Ovary (tissue), 9 donors: ENCODE data around the gene MYL4. TPM values are rescaled to one million over a fixed set of nuclear protein-coding genes. Genes with fewer than 3 reads are reported as not detected.
"Not testable (repeated sequence)": the region's sequence is repeated elsewhere in the genome, so short reads cannot be mapped to it uniquely, and the experiment has no call there.

Experiments
- DNase-seq, 5 donors: peaks; one replicate each; pipeline ENCODE4 v3.0.0-alpha.2; 2019 to 2020
- H3K27ac ChIP-seq, 2 donors: fragments of 200-600 bp; one replicate each; pipeline versions ENCODE4 v1.5.1 to v1.8.0; 2019 to 2022
- H3K27me3 ChIP-seq: fragments of 200-600 bp; one replicate; pipeline ENCODE4 v1.8.0; 2022
- H3K36me3 ChIP-seq: fragments of 200-600 bp; sonication (generic); one replicate; pipeline ENCODE4 v1.5.1; 2019
- H3K4me1 ChIP-seq: one replicate; pipeline ENCODE4 v1.8.1; 2013; ENCODE audit warnings: mild to moderate bottlenecking, moderate library complexity; ENCODE audit not compliant: insufficient read depth
- H3K4me3 ChIP-seq: fragments of 200-600 bp; sonication (generic); one replicate; pipeline ENCODE4 v1.5.1; 2017
- H3K9me3 ChIP-seq, 2 donors: fragments of 200-600 bp in 1 of 2; sonication (generic) in 1 of 2; one replicate each; pipeline versions ENCODE4 v1.5.1 to v1.8.1; 2013 to 2019; ENCODE audit warnings: mild to moderate bottlenecking in 1 of 2, moderate library complexity in 1 of 2
- CTCF ChIP-seq, 3 donors: fragments of 450-650 bp in 2 of 3; fragments of 200-600 bp in 1 of 3; IDR thresholded peaks; one replicate each; pipeline versions ENCODE4 v1.5.1 to v1.8.0; 2016 to 2022; ENCODE audit warnings: antibody characterized with exemption in 3 of 3, mild to moderate bottlenecking in 1 of 3
- EP300 ChIP-seq: sonication (generic); formaldehyde crosslinking; IDR thresholded peaks from one replicate; pipeline ENCODE4 v1.6.1; 2017; ENCODE audit warnings: antibody characterized with exemption
- POLR2A ChIP-seq: fragments of 450-650 bp; IDR thresholded peaks from one replicate; pipeline ENCODE4 v1.6.1; 2017; ENCODE audit warnings: antibody characterized with exemption, mild to moderate bottlenecking, moderate library complexity
- WGBS, 3 donors: extraction: QIAGEN DNeasy Blood & Tissue Kit in 1 of 3; methylation state at CpG; one replicate each; pipeline versions ENCODE4 v1.1.5 to v1.1.7; 2013 to 2017; 5-methylcytosine and 5-hydroxymethylcytosine counted together
- intact Hi-C, 4 donors: fragments of 100-400 bp; cut with DNase I; formaldehyde crosslinking; loops; one replicate each; pipeline versions ENCODE4 v1.11.0 to v1.15.1; 2022 to 2023
- polyA plus RNA-seq, 2 donors: library from polyadenylated mRNA; stranded (reverse); fragments of 200-250 nt in 1 of 2; fragments of 350-450 nt in 1 of 2; fragmentation: Illumina TruSeq in 1 of 2; extraction: RNeasy Lipid Tissue Mini Kit (QIAGEN cat#74804) in 1 of 2; gene quantifications; one replicate each; pipeline ENCODE4 v1.2.3, GENCODE V29; 2013 to 2014
- total RNA-seq, 7 donors: library from RNA; depleted of rRNA in 2 of 7; stranded (reverse); fragments of >200 nt in 2 of 7; fragmentation: NEBNext Ultra II Directional in 3 of 7; extraction: Animal tissue kit (Norgen Biotek cat#: 25700) in 3 of 7; gene quantifications; one replicate each; pipeline versions ENCODE4 v1.1.0 to v1.2.4, GENCODE V29; 2016 to 2023
- donor health status: DM: no; HTN: no; CAD: no; lungs with moderate emphysema.
- donor health status: DM: no; HTN: no; CAD: no.
- donor health status: Bipolar disorder and iron deficiency.
- donor health status: DM: yes; HTN: yes; CAD: no.
- donor health status: DM: no; HTN: no; CAD: no.
- donor health status: DM: yes; HTN: yes; CAD: no.

MYL4 gene
- total and polyA plus RNA-seq, 9 donors = 0.28 to 0.79 (median 0.37) TPM; not detected in 5

GRCh38 chr17:47262586-47262985, 53.4 kb downstream of the MYL4 start:
- Histone ChIP-seq H3K27me3 (no peaks in the 10 kb centered on the region), H3K36me3 (no peaks in the 10 kb centered on the region), H3K4me1 (peaks cover 1% of the 10 kb centered on the region), H3K9me3 (no peaks in the 10 kb centered on the region), H3K4me3 (no peak overlapping the region), H3K27ac (no peak overlapping the region)
- 86 to 92% (median 89%) methylated on average over 7 of the region's 7 CpGs for WGBS, 3 donors
- DNase-seq = no peak
- TF ChIP-seq EP300 = no peak
- TF ChIP-seq CTCF (IDR thresholded peaks at IDR 0.05) = no peak
- TF ChIP-seq POLR2A = no peak
- intact Hi-C loops = no loop called here

DNA sequence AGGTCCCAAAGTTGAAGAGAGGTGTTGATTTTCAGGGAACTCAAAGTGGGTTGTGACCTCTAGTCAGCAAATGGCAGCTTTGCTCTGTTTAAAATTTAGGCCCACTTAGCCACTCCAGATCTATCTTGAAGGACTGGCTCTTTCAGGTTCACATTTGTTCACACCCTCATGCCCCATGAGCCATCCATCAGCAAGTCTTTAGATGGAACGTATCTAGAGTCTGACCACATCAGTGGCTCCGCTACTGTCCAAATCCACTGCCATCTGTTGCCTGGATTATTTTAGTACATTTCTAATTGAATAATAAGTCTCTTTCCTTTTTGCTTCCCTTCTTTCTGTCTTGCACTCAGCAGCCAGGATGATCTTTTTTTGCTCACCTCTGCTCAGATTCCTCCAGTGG, 55.0 kb downstream of the MYL4 start:
- Histone ChIP-seq H3K9me3 (no peaks in the 10 kb centered on the region), H3K27ac (no peak overlapping the region), H3K4me3 (no peak overlapping the region), H3K27me3 (no peaks in the 10 kb centered on the region), H3K36me3 (no peaks in the 10 kb centered on the region), H3K4me1 (peaks cover 1% of the 10 kb centered on the region)
- no peak for DNase-seq
- TF ChIP-seq EP300 = no peak
- TF ChIP-seq POLR2A = no peak
- no peak for TF ChIP-seq CTCF (IDR thresholded peaks at IDR 0.05)
- 91 to 97% (median 93%) methylated on average over 2 of the region's 2 CpGs for WGBS, 3 donors
- intact Hi-C loops = no loop called here

DNA sequence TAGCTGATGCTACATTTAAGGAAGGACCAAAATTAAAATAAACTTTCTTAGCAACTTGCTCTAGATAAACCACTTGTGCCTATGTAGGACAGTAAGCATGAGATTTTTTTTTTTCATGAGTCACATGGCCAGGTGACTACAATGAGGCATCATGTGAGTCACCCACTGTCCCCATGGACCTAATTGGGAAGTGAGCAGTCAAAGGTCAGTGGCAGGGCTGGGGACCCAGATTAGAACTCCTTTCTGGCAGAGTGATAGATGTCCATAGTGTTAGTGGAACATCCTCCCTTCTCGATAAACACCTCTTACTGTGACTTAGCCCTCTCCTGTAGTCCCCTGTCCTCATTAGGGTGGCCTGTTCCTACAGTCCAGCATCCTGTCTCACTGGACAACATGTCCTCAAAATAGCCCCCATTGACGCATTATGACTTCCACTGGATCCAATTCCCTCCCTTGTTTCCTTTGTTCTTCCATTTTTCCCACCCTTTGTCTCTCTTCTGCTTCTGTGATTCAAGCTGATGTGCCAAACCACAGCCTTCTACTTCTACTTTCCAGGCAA, 56.9 kb downstream of the MYL4 start:
- Histone ChIP-seq H3K27me3 (no peaks in the 10 kb centered on the region), H3K9me3 (no peaks in the 10 kb centered on the region), H3K27ac (no peak overlapping the region), H3K4me1 (peaks cover 1% of the 10 kb centered on the region), H3K36me3 (no peaks in the 10 kb centered on the region), H3K4me3 (no peak overlapping the region)
- no peak for DNase-seq
- TF ChIP-seq CTCF (IDR thresholded peaks at IDR 0.05) = no peak
- no peak for TF ChIP-seq EP300
- TF ChIP-seq POLR2A = no peak
- intact Hi-C loops = no loop called here
- WGBS, 3 donors = 80 to 91% (median 86%) methylated on average over 2 of the region's 2 CpGs

DNA sequence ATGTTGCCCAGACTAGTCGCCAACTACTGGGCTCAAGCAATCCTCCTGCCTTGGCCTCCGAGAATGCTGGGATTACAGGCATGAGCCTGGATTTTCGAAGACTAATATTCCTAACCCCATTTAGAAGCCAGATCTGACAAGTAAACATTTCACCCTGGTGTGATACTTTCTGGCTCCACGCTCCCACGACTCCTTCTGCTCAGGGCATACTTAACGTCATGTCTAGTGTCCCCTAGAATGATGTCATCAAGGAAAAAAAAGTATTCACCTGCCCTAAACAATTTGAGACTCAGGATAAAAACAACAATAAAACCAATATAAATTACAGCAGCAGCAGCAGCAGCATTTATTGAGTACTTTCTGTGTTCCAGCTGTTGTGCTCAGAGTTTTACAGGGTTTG, 57.6 kb downstream of the MYL4 start:
- no peak for DNase-seq
- Histone ChIP-seq H3K36me3 (no peaks in the 10 kb centered on the region), H3K9me3 (no peaks in the 10 kb centered on the region), H3K4me1 (peaks cover 1% of the 10 kb centered on the region), H3K27ac (no peak overlapping the region), H3K4me3 (no peak overlapping the region), H3K27me3 (no peaks in the 10 kb centered on the region)
- TF ChIP-seq EP300 = no peak
- intact Hi-C loops = no loop called here
- 83 to 90% (median 87%) methylated on average over 6 of the region's 6 CpGs for WGBS, 3 donors

- intact Hi-C loops = no loop called here
- Histone ChIP-seq H3K9me3 (no peaks in the 10 kb centered on the region), H3K27me3 (no peaks in the 10 kb centered on the region), H3K4me1 (peaks cover 1% of the 10 kb centered on the region), H3K27ac (no peak overlapping the region), H3K36me3 (no peaks in the 10 kb centered on the region), H3K4me3 (no peak overlapping the region)
- DNase-seq = no peak
- WGBS, 3 donors = 0 to 18% (median 13%) methylated on average over 1 of the region's 1 CpG
- no peak for TF ChIP-seq CTCF (IDR thresholded peaks at IDR 0.05)
- TF ChIP-seq POLR2A = no peak
- TF ChIP-seq EP300 = no peak
These were observed 58.2 kb downstream of the MYL4 start for GRCh38 chr17:47267354-47267828.

GRCh38 chr17:47268964-47269363, 59.8 kb downstream of the MYL4 start:
- H3K4me3 ChIP-seq, H3K27ac ChIP-seq, DNase-seq, H3K27me3 ChIP-seq, H3K36me3 ChIP-seq, intact Hi-C loops, H3K4me1 ChIP-seq, H3K9me3 ChIP-seq: not testable (repeated sequence)
- WGBS, 3 donors = 93 to 95% (median 94%) methylated on average over 3 of the region's 3 CpGs

- DNase-seq, H3K36me3 ChIP-seq, H3K27ac ChIP-seq, H3K27me3 ChIP-seq, H3K9me3 ChIP-seq, H3K4me1 ChIP-seq, intact Hi-C loops, H3K4me3 ChIP-seq: not testable (repeated sequence)
These were observed 60.6 kb downstream of the MYL4 start for GRCh38 chr17:47269561-47270280.
